ENCODE measurements around the gene OLA1.

Gene OLA1

GRCh38 chr2:174224665-174225288 lies 23.6 kb downstream of the OLA1 start:
- no peak for DNase-seq (ENCODE audit: low read depth)

GRCh38 chr2:174224125-174224524 lies 24.2 kb downstream of the OLA1 start:
- no peak for DNase-seq (ENCODE audit: low read depth)

GRCh38 chr2:174223388-174223787 lies 24.9 kb downstream of the OLA1 start:
- no peak for DNase-seq (ENCODE audit: low read depth)

GRCh38 chr2:174222154-174222553 lies 26.2 kb downstream of the OLA1 start:
- DNase-seq (ENCODE audit: low read depth), result no peak

DNA sequence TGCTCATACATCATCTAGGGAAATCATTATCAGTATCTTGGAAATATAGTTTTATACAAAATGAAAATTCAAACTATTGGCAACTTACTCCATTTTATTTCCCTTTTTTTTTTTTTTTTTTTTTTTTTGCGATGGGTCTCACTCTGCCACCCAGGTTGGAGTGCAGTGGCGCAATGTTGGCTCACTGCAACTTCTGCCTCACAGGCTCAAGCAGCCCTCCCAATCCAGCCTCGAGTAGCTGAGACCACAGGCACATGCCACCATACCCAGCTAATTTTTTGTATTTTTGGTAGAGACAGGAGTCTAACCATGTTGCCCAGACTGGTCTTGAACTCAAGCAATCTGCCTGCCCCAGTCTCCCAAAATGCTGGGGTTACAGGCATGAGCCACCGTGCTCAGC lies 29.0 kb downstream of the OLA1 start:
- DNase-seq (ENCODE audit: low read depth), result no peak

GRCh38 chr2:174218773-174219172 lies 29.6 kb downstream of the OLA1 start:
- DNase-seq (ENCODE audit: low read depth), result no peak

DNA sequence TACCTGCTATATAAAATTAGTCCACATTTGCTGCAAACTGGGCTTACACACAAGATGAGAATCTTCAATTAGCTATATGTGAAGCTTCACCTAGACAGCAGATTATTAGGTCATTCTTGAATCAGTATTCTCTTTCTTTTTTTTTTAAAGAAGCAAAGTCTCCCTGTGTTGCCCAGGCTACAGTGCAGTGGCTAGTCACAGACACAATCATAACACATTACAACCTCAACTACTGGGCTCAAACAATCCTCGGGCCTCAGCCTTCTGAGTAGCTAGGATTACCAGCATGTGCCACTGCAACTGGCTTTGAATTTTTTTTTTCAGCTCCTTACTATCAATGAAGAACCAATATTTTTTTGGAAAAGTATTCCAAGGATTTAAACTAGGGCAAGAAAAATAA lies 30.5 kb downstream of the OLA1 start:
- DNase-seq (ENCODE audit: low read depth), result no peak

DNA sequence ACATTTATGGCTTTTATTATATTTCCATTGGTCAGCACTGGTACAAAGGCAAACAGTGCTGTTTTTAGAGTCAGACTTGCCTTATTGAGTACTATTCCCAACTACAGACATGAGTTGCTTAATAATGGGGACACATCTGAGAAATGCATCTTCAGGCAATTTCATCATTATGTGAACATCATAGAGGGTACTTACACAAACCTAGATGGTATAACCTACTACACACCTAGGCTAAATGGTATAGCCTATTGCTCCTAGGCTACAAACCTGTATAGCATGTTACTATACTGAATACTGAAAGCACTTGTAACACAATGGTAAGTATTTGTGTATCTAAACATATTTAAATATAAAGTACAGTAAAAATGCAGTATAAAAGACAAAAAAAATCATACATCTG lies 36.4 kb downstream of the OLA1 start:
- DNase-seq (ENCODE audit: low read depth), result no peak

GRCh38 chr2:174210862-174211261 lies 37.5 kb downstream of the OLA1 start:
- DNase-seq (ENCODE audit: low read depth), result no peak

DNA sequence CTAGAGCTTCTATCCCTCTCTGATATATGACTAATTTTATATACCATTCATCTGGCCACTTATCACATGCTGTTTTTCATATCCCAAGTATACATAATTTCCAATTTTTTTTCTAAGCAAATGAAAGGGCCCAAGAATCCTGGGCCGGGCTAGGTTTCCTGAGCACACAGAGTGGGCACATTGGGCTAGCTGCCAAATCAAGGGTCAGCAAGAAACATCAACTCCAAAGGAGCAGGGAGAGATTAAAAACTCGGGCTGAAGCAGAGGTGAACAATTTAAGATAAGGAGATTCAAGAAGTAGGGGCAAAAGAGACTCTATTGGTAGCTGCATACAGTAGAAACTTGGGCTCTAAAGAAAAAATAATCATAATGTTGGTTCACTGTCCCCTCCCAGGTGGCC lies 39.0 kb downstream of the OLA1 start:
- no peak for DNase-seq (ENCODE audit: low read depth)

GRCh38 chr2:174208026-174208425 lies 40.3 kb downstream of the OLA1 start:
- DNase-seq (ENCODE audit: low read depth), result no peak

- DNase-seq (ENCODE audit: low read depth), result no peak
Observed at GRCh38 chr2:174205562-174205961, 42.8 kb downstream of the OLA1 start.

GRCh38 chr2:174202188-174202587 lies 46.1 kb downstream of the OLA1 start:
- no peak for DNase-seq (ENCODE audit: low read depth)

DNA sequence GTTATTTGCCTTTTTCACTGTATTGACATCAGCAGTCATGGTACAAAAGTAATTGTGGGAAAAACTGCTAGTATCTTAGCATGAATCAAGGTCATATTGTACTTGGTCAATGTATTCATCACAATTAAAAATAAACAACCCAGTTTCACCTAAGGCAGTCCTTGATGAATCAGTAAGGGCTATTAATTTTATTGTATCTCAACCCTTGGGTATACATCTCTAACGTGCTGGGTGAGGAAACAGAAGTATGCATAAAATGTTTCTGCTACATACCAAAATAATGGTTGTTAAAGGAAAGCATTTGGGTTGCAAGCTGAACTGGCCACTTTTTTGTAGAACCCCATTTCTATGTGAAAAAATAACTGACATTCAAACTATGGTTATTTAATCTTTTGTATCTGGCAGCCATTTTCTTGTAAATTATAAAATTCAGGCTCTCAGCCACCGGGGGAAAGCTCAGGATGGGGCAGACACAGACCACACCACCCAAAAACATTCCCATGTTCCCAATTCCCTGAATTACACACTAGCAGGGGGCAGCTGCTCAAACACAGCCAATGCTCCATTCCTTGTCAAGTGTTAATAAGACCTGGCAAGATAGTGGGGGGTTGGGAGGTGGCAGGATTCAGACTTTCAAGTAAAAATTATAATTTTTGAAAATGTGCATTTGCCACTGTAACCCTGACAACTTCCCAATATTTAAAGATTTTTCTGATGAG lies 49.3 kb downstream of the OLA1 start:
- no peak for DNase-seq (ENCODE audit: low read depth)

- DNase-seq (ENCODE audit: low read depth), result no peak
Observed at GRCh38 chr2:174195253-174195652, 53.1 kb downstream of the OLA1 start.

GRCh38 chr2:174193737-174194136 lies 54.6 kb downstream of the OLA1 start:
- DNase-seq (ENCODE audit: low read depth), result no peak

DNA sequence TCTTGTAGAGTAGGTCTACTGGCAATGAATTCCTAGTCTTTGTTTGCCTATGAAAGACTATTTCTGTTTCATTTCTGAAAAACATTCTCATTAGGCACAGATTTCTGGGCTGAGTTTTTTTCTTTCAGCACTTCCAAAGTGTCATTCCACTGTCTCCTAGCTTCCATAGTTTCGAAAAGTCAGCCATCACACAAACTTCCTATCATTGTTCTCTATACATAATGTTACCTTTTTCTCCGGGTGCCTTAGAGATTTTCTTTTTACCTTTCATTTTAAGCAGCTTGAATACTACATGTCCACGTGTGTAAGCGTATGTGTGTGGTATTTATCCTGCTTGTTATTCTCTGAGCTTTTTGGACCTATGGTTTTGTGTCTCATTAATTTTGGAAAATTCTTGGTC lies 55.7 kb downstream of the OLA1 start:
- no peak for DNase-seq (ENCODE audit: low read depth)

DNA sequence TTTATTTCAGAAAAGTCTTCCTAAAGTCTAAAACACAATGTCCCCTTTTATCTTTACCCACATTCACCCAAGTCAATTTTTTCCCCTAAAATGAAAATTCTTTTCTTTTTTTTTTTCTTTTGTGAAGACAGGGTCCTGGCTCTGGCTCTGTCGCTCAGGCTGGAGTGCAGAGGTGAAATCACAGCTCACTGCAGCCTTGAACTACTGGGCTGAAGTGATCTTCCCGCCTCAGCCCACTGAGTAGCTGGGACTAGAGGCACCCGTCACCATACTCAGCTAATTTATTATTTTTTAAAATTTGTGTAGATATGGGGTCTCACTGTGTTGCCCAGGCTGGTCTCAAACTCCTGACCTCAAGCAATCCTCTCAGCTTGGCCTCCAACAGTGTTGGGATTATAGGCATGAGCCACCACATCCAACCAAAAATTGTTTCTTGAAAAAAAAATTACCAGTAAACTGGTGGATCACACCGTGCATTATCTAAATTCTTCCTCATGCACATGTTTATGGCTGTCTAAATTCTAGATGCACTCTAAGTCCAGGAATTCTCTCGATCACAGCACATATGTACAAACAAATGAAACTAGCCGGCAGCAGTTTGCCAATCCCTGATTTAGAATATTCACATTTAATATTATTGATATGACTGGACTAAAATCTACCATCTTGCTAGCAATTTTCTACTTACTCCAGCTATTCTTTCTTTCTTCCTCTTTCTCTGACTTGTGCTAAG lies 56.8 kb downstream of the OLA1 start:
- DNase-seq (ENCODE audit: low read depth), result no peak

GRCh38 chr2:174184915-174185314 lies 63.4 kb downstream of the OLA1 start:
- DNase-seq (ENCODE audit: low read depth), result no peak

GRCh38 chr2:174184504-174184903 lies 63.8 kb downstream of the OLA1 start:
- DNase-seq (ENCODE audit: low read depth), result no peak

- no peak for DNase-seq (ENCODE audit: low read depth)
Observed at GRCh38 chr2:174183076-174183475, 65.3 kb downstream of the OLA1 start.

- no peak for DNase-seq (ENCODE audit: low read depth)
Observed at GRCh38 chr2:174181368-174181767, 67.0 kb downstream of the OLA1 start.

DNA sequence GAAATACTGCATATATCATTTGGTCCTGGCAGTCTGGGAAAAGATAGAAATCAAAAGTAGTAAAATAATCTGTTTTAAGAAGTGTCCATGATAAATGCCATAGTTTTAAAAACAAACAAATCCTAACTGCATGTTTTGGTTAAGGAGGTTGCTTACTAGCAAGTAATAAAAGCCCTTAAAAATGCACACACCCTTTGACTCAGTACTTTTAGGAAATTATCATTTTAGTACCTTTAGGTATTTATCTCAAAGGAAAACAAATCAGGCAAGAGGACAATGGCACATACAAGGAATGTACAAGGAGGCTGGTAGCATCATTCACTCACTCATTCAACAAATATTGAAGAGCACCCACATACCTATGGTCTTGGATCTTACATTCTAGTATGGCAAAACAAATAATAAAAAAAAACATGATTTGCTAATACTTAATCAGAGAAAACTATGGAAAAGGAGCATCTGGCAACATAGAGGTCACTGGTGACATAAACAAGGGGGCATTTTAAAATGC lies 67.6 kb downstream of the OLA1 start:
- no peak for DNase-seq (ENCODE audit: low read depth)
